Lower lobe of right lung (tissue), 2 donors: ENCODE results near the gene TTC7B. TPM values are rescaled to one million over a fixed set of nuclear protein-coding genes. Genes with fewer than 3 reads are reported as not detected.

Experiments
- ATAC-seq, 2 donors: fragments of 200-7000 bp; cut with Tn5 transposase; one replicate each; pipeline ENCODE4 v1.9.1; 2020 to 2022; ENCODE audit warnings: mild to moderate bottlenecking in 2 of 2, moderate library complexity in 2 of 2
- DNase-seq: peaks from one replicate; pipeline ENCODE4 v3.0.0-alpha.2; 2020
- H3K27ac ChIP-seq: fragments of 200-600 bp; one replicate; pipeline ENCODE4 v1.8.0; 2022
- H3K27me3 ChIP-seq: fragments of 200-600 bp; one replicate; pipeline ENCODE4 v1.8.0; 2022; ENCODE audit warnings: low read depth
- H3K36me3 ChIP-seq: fragments of 200-600 bp; one replicate; pipeline ENCODE4 v1.8.0; 2022; ENCODE audit warnings: mild to moderate bottlenecking
- H3K4me1 ChIP-seq: fragments of 200-600 bp; one replicate; pipeline ENCODE4 v1.8.0; 2022
- H3K4me3 ChIP-seq: fragments of 200-600 bp; one replicate; pipeline ENCODE4 v1.8.0; 2022; ENCODE audit warnings: mild to moderate bottlenecking
- H3K9me3 ChIP-seq: fragments of 200-600 bp; one replicate; pipeline ENCODE4 v1.8.0; 2022
- intact Hi-C: fragments of 100-400 bp; cut with DNase I; formaldehyde crosslinking; loops from one replicate; pipeline ENCODE4 v1.11.0; 2022
- total RNA-seq: library from RNA; stranded (reverse); fragmentation: NEBNext Ultra II Directional; extraction: Animal tissue kit (Norgen Biotek cat#: 25700); gene quantifications from one replicate; pipeline ENCODE4 v1.2.1, GENCODE V29; 2021
- TF ChIP-seq, protein P1 (sequence below): fragments of 200-600 bp; IDR thresholded peaks from one replicate; pipeline ENCODE4 v1.8.0; 2022; ENCODE audit warnings: antibody characterized with exemption, mild to moderate bottlenecking
- donor health status: DM: no; HTN: yes; CAD: no; lungs with severe emphysema.

TTC7B gene
- total RNA-seq, 1 donor from 2014 or later = 54.1 TPM

DNA sequence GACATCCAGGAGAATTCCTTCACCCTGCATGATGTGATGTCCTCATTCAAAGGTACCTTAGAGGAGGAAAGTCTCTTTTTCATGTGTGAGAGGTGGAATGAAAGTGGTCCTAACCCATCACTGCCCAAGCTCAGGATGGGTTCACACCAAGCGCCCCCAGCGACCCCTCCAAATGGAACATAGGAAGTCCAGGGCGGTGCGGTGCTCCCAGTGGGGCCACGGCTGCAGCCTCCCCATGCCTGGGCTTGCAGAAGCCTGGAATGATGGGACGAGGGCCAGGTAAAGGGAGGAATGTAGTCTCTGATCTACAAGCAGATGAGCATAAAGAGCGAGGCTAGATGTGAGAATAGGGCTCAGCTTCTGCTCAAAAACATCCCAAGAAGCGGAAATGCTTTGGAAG lies 196.3 kb downstream of the TTC7B start:
- TF ChIP-seq, protein P1, sequence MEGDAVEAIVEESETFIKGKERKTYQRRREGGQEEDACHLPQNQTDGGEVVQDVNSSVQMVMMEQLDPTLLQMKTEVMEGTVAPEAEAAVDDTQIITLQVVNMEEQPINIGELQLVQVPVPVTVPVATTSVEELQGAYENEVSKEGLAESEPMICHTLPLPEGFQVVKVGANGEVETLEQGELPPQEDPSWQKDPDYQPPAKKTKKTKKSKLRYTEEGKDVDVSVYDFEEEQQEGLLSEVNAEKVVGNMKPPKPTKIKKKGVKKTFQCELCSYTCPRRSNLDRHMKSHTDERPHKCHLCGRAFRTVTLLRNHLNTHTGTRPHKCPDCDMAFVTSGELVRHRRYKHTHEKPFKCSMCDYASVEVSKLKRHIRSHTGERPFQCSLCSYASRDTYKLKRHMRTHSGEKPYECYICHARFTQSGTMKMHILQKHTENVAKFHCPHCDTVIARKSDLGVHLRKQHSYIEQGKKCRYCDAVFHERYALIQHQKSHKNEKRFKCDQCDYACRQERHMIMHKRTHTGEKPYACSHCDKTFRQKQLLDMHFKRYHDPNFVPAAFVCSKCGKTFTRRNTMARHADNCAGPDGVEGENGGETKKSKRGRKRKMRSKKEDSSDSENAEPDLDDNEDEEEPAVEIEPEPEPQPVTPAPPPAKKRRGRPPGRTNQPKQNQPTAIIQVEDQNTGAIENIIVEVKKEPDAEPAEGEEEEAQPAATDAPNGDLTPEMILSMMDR = no peak
- no peak for ATAC-seq
- Histone ChIP-seq H3K9me3 (no peaks in the 10 kb centered on the region), H3K27ac (no peak overlapping the region), H3K4me1 (peaks cover 12% of the 10 kb centered on the region), H3K27me3 (no peaks in the 10 kb centered on the region), H3K4me3 (no peak overlapping the region), H3K36me3 (no peaks in the 10 kb centered on the region)
- intact Hi-C loops = no loop called here
- DNase-seq = no peak

DNA sequence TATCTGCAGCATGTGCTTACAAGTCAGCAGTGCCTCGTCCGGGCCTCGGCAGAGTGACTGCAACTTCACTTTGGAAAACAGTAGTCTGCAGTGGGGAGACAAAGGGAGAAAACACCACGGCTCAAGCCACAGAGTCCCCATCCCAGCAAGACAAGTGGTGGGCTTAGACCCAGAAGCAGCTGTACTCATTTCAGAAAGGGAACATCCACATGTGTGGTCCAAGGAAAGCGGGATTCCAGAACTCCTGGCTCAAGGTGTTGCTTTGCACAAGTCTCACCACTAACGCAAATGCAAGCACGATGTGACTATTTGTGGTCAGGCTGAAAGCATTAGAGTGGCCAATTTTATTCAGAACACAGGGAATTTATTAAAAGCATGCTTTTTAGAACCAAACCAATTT lies 198.3 kb downstream of the TTC7B start:
- intact Hi-C loops = no loop called here
- no peak overlapping the region for H3K27ac ChIP-seq
- DNase-seq = no peak
- H3K9me3 ChIP-seq = no peaks in the 10 kb centered on the region
- no peaks in the 10 kb centered on the region for H3K27me3 ChIP-seq
- TF ChIP-seq, protein P1 = no peak
- H3K36me3 ChIP-seq = no peaks in the 10 kb centered on the region
- H3K4me3 ChIP-seq = no peak overlapping the region
- ATAC-seq = no peak
- peaks cover 9% of the 10 kb centered on the region for H3K4me1 ChIP-seq

DNA sequence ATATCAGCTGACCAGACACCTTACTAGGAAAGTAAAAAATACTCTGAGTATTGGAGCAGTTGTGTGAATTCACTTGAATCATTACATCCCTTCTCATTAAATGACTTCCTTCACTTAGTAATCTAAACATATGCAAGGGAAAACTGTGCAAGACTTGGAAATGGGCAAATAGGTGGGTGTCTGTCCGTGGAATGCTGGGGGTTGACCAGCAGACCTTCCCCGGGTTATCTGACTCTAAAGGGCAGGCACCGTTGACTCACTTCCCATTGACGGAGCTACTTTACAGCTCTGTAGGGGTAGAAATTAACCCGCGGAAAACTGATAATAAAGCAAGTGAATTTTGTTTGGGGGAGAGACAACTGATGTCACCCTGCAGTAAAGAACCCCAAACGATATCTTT lies 199.3 kb downstream of the TTC7B start:
- DNase-seq (no peak), ATAC-seq (no peak)
- TF ChIP-seq, protein P1 = no peak
- Histone ChIP-seq H3K36me3 (no peaks in the 10 kb centered on the region), H3K27ac (no peak overlapping the region), H3K9me3 (no peaks in the 10 kb centered on the region), H3K4me3 (no peak overlapping the region), H3K4me1 (peaks cover 20% of the 10 kb centered on the region), H3K27me3 (no peaks in the 10 kb centered on the region)
- intact Hi-C loops = no loop called here

DNA sequence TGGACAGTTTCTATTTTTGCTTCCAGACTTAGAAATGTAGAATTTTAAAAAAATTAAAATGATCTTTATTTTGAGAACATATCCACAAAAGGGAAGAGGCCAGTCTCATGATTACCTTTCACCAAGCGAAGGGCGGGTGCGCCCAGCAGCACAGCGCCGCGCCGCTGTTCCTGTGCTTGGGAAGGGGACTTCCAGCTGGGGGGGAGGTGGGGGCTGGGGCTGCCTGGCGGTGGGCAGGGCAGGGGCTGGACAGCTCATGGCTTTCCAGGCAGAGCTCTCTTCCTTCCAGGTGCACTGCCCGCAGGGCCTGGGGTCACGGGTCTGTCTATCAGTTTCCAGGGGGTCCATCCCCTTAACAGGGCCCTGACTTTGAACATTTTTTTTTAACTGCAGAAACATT lies 199.9 kb downstream of the TTC7B start:
- H3K4me1 ChIP-seq = peaks cover 26% of the 10 kb centered on the region
- intact Hi-C loops = no loop called here
- TF ChIP-seq, protein P1 = no peak
- no peak overlapping the region for H3K27ac ChIP-seq
- ATAC-seq (no peak), DNase-seq (no peak)
- no peaks in the 10 kb centered on the region for H3K36me3 ChIP-seq
- no peaks in the 10 kb centered on the region for H3K9me3 ChIP-seq
- H3K4me3 ChIP-seq = no peak overlapping the region
- H3K27me3 ChIP-seq = no peaks in the 10 kb centered on the region

DNA sequence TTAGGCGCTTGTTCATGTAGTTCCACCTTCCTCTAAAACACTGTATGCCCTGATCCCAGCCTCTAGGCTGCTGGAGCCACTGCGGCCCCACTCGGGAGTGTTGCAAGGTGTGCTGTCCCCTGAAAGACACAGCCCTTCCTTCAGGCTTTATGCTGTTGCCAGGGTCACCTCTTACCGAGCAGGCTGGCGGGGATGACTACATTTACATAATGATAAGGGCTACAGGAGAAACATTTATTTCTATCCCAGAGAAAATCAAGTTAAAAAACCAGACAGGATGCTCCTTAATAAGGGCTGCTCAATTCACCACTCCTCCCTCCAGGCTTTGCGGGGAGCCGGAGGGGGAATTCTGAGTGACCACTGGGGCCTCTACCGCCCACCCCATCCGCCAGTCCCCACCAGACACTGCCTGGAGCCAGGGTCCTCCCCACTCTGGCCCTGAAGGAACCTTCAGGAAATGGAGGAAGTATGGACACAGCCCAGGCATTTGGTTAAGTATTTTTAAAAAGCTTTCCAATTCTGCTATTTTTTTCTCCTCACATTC lies 200.6 kb downstream of the TTC7B start:
- intact Hi-C loops = no loop called here
- Histone ChIP-seq H3K9me3 (no peaks in the 10 kb centered on the region), H3K36me3 (no peaks in the 10 kb centered on the region), H3K4me1 (peaks cover 31% of the 10 kb centered on the region), H3K27ac (no peak overlapping the region), H3K4me3 (no peak overlapping the region), H3K27me3 (no peaks in the 10 kb centered on the region)
- DNase-seq (no peak), ATAC-seq (no peak)
- TF ChIP-seq, protein P1 = no peak
